H9 (cell line): ENCODE data around the gene TXNL4A. TPM values are rescaled to one million over a fixed set of nuclear protein-coding genes. Genes with fewer than 3 reads are reported as not detected.
A peak's percentile ranks its signal among the peaks of the same experiment; 100 is the strongest.

Experiments
- DNase-seq: peaks from one replicate; pipeline ENCODE4 v3.0.0-alpha.2; 2017
- H2AFZ ChIP-seq: one replicate; pipeline ENCODE4 v1.6.1; 2013; ENCODE audit warnings: mild to moderate bottlenecking, low read length, control low read depth, moderate library complexity
- H2AK5ac ChIP-seq: 2 replicates; pipeline ENCODE4 v1.6.1; 2013; ENCODE audit warnings: low read length, control low read depth, mixed read lengths; ENCODE audit not compliant: insufficient read length
- H2BK120ac ChIP-seq: one replicate; pipeline ENCODE4 v1.6.1; 2013; ENCODE audit warnings: low read depth, mild to moderate bottlenecking, low read length, control low read depth, inconsistent platforms; ENCODE audit not compliant: poor library complexity, severe bottlenecking
- H2BK12ac ChIP-seq: 2 replicates; pipeline ENCODE4 v1.6.1; 2013; ENCODE audit warnings: low read length, control low read depth, mixed read lengths, low read depth; ENCODE audit not compliant: insufficient read length
- H2BK15ac ChIP-seq: 2 replicates; pipeline ENCODE4 v1.6.1; 2013; ENCODE audit warnings: low read depth, low read length, control low read depth
- H2BK20ac ChIP-seq: one replicate; pipeline ENCODE4 v1.6.1; 2013; ENCODE audit warnings: low read depth, mild to moderate bottlenecking, low read length, control low read depth, inconsistent platforms; ENCODE audit not compliant: poor library complexity, severe bottlenecking
- H2BK5ac ChIP-seq: 2 replicates; pipeline ENCODE4 v1.6.1; 2013; ENCODE audit warnings: low read length, control low read depth, mixed read lengths; ENCODE audit not compliant: insufficient read length
- H3K14ac ChIP-seq: 2 replicates; pipeline ENCODE4 v1.6.1; 2013; ENCODE audit warnings: low read length, control low read depth; ENCODE audit not compliant: insufficient read depth
- H3K18ac ChIP-seq: 2 replicates; pipeline ENCODE4 v1.6.1; 2013; ENCODE audit warnings: low read depth, mild to moderate bottlenecking, mixed read lengths, low read length, control low read depth; ENCODE audit not compliant: insufficient read length
- H3K23ac ChIP-seq: 2 replicates; pipeline ENCODE4 v1.6.1; 2013; ENCODE audit warnings: low read length, control low read depth, mixed read lengths, low read depth; ENCODE audit not compliant: insufficient read length
- H3K23me2 ChIP-seq: 2 replicates; pipeline ENCODE4 v1.6.1; 2013; ENCODE audit warnings: low read depth, mild to moderate bottlenecking, mixed read lengths, low read length, control low read depth; ENCODE audit not compliant: insufficient read length, poor library complexity, severe bottlenecking
- H3K27ac ChIP-seq: 2 replicates; pipeline ENCODE4 v1.5.1; 2013; ENCODE audit warnings: low read length, control low read depth, mixed read lengths, low read depth; ENCODE audit not compliant: insufficient read length
- H3K27me3 ChIP-seq: 2 replicates; pipeline ENCODE4 v1.6.1; 2013; ENCODE audit warnings: low read length, control low read depth, inconsistent platforms; ENCODE audit not compliant: insufficient read depth
- H3K4ac ChIP-seq: 2 replicates; pipeline ENCODE4 v1.6.1; 2013; ENCODE audit warnings: low read depth, mild to moderate bottlenecking, control low read depth, inconsistent platforms, low read length, moderate library complexity
- H3K4me1 ChIP-seq: 2 replicates; pipeline ENCODE4 v1.6.1; 2013; ENCODE audit warnings: low read length, control low read depth, inconsistent platforms; ENCODE audit not compliant: insufficient read depth
- H3K4me2 ChIP-seq: 2 replicates; pipeline ENCODE4 v1.6.1; 2013; ENCODE audit warnings: low read length, control low read depth, mixed read lengths; ENCODE audit not compliant: insufficient read length, insufficient read depth
- H3K56ac ChIP-seq: 2 replicates; pipeline ENCODE4 v1.6.1; 2013; ENCODE audit warnings: low read depth, mild to moderate bottlenecking, mixed read lengths, low read length, control low read depth; ENCODE audit not compliant: insufficient read length
- H3K79me1 ChIP-seq: 2 replicates; pipeline ENCODE4 v1.6.1; 2013; ENCODE audit warnings: low read depth, mild to moderate bottlenecking, moderate library complexity, low read length, control low read depth, inconsistent platforms; ENCODE audit not compliant: insufficient read depth, poor library complexity, severe bottlenecking
- H3K79me2 ChIP-seq: 2 replicates; pipeline ENCODE4 v1.6.1; 2013; ENCODE audit warnings: low read length, control low read depth, inconsistent platforms; ENCODE audit not compliant: insufficient read depth
- H3K9ac ChIP-seq: 2 replicates; pipeline ENCODE4 v1.6.1; 2013; ENCODE audit warnings: low read length, control low read depth, mixed read lengths; ENCODE audit not compliant: insufficient read length; ENCODE audit errors: extremely low read depth
- H3K9me3 ChIP-seq: one replicate; pipeline ENCODE4 v1.6.1; 2013; ENCODE audit warnings: low read depth, low read length, inconsistent platforms; ENCODE audit not compliant: control insufficient read depth
- H3T11ph ChIP-seq: one replicate; pipeline ENCODE4 v1.6.1; 2013; ENCODE audit warnings: mild to moderate bottlenecking, low read length, control low read depth, inconsistent platforms
- H4K20me1 ChIP-seq: one replicate; pipeline ENCODE4 v1.6.1; 2013; ENCODE audit not compliant: control insufficient read depth, insufficient read length, insufficient read depth
- H4K5ac ChIP-seq: 2 replicates; pipeline ENCODE4 v1.6.1; 2013; ENCODE audit warnings: low read depth, mild to moderate bottlenecking, mixed read lengths, low read length, control low read depth; ENCODE audit not compliant: insufficient read length
- H4K8ac ChIP-seq: replicated peaks from 2 replicates; pipeline ENCODE4 v1.6.1; 2013; ENCODE audit warnings: low read length, control low read depth, mixed read lengths, low read depth; ENCODE audit not compliant: insufficient read length
- H4K91ac ChIP-seq: 2 replicates; pipeline ENCODE4 v1.6.1; 2013; ENCODE audit warnings: low read depth, mild to moderate bottlenecking, moderate library complexity, mixed read lengths, low read length, control low read depth; ENCODE audit not compliant: insufficient read length
- H3K27ac Mint-ChIP-seq, 3 experiments: 2 replicates in 2 of 3; 3 replicates in 1 of 3; pipeline ENCODE4 v1.8.0; 2020 to 2021; ENCODE audit warnings: mixed read lengths in 3 of 3, mild to moderate bottlenecking in 1 of 3, moderate library complexity in 1 of 3
- H3K27me3 Mint-ChIP-seq: 2 replicates; pipeline ENCODE4 v1.8.0; 2021; ENCODE audit warnings: low read depth, mild to moderate bottlenecking, moderate library complexity, mixed read lengths
- H3K36me3 Mint-ChIP-seq, 3 experiments: 2 replicates in 2 of 3; 3 replicates in 1 of 3; pipeline ENCODE4 v1.8.0; 2020 to 2021; ENCODE audit warnings: low read depth in 3 of 3, mixed read lengths in 3 of 3; ENCODE audit not compliant: insufficient read depth in 1 of 3
- H3K4me1 Mint-ChIP-seq, 2 experiments: 2 replicates each; pipeline ENCODE4 v1.8.0; 2020; ENCODE audit warnings: mixed read lengths in 2 of 2
- H3K4me3 Mint-ChIP-seq, 2 experiments: 2 replicates in 1 of 2; 3 replicates in 1 of 2; pipeline ENCODE4 v1.8.0; 2020 to 2021; ENCODE audit warnings: mild to moderate bottlenecking in 2 of 2, mixed read lengths in 2 of 2, moderate library complexity in 1 of 2
- H3K9me3 Mint-ChIP-seq, 2 experiments: 2 replicates in 1 of 2; 3 replicates in 1 of 2; pipeline ENCODE4 v1.8.0; 2020; ENCODE audit warnings: mild to moderate bottlenecking in 2 of 2, mixed read lengths in 2 of 2, moderate library complexity in 1 of 2
- CTCF ChIP-seq: fragments of 200-600 bp; sonication (generic); conservative IDR thresholded peaks from 3 replicates; pipeline ENCODE4 v1.8.0; 2021; ENCODE audit warnings: antibody characterized with exemption, mild to moderate bottlenecking
- WGBS: extraction: QIAGEN DNeasy Blood & Tissue Kit; methylation state at CpG from one replicate; pipeline ENCODE4 v1.1.7; 2013; ENCODE audit warnings: missing lambda C conversion rate, low lambda C conversion rate, mixed read lengths; ENCODE audit not compliant: insufficient read length; ENCODE audit errors: extremely low coverage; 5-methylcytosine and 5-hydroxymethylcytosine counted together
- total RNA-seq: library from RNA; stranded (reverse); gene quantifications from 2 replicates; pipeline ENCODE4 v1.2.1, GENCODE V29; 2021

TXNL4A gene
- total RNA-seq, 1 experiment from 2014 or later = 163 TPM

- Histone ChIP-seq H3K4me2 (no peak overlapping the region), H4K20me1 (peaks cover 3% of the 10 kb centered on the region), H3K56ac (no peak overlapping the region), H4K5ac (no peak overlapping the region), H2BK15ac (no peak overlapping the region), H3T11ph (no peak overlapping the region), H3K79me2 (no peaks in the 10 kb centered on the region), H3K18ac (no peak overlapping the region), H3K9ac (no peak overlapping the region), H2AFZ (no peak overlapping the region), H3K27me3 (no peaks in the 10 kb centered on the region), H4K91ac (no peak overlapping the region), H2BK5ac (no peak overlapping the region), H2AK5ac (no peak overlapping the region), H3K14ac (no peak overlapping the region), H3K79me1 (no peaks in the 10 kb centered on the region), H4K8ac (no peak overlapping the region), H2BK120ac (no peak overlapping the region), H2BK12ac (no peak overlapping the region), H3K9me3 (peaks cover 5% of the 10 kb centered on the region), H3K4me1 (no peaks in the 10 kb centered on the region), H3K23me2 (no peaks in the 10 kb centered on the region), H3K23ac (no peak overlapping the region), H2BK20ac (no peak overlapping the region), H3K4ac (no peak overlapping the region), H3K27ac (no peak overlapping the region)
- peaks cover 7% of the 10 kb centered on the region; the same call in 1 of the 2 replicates for H3K27me3 Mint-ChIP-seq
- TF ChIP-seq CTCF = peak; percentile 23; the same call in 2 of the 3 replicates
- WGBS = no CpG with 5 or more reads among the region's 8 CpGs
- peaks cover 30 to 32% of the 10 kb centered on the region in 2 experiments for H3K9me3 Mint-ChIP-seq
- H3K36me3 Mint-ChIP-seq = peaks cover 7 to 48% (median 27%) of the 10 kb centered on the region in 3 experiments
- no peak overlapping the region; a peak in 1 of 7 replicates for H3K27ac Mint-ChIP-seq
- peaks cover 2 to 8% of the 10 kb centered on the region in 2 experiments; a peak in 3 of 4 replicates for H3K4me1 Mint-ChIP-seq
- H3K4me3 Mint-ChIP-seq = no peak overlapping the region; a peak in 1 of 5 replicates
- DNase-seq = peak; percentile 31
Measured at GRCh38 chr18:79934311-79935097, 53.9 kb downstream of the TXNL4A start.
